HCT116 (cell line): ENCODE results near the gene MCAM. TPM values are rescaled to one million over a fixed set of nuclear protein-coding genes. Genes with fewer than 3 reads are reported as not detected.

ENCODE experiments used
- ATAC-seq: fragments of 200-7000 bp; cut with Tn5 transposase; 2 replicates; pipeline ENCODE4 v1.9.1; 2020; ENCODE audit warnings: mild to moderate bottlenecking, moderate library complexity
- BruUV-seq: library from RNA; stranded (reverse); fragments of 400-500 nt; replicated peaks from 2 replicates; lab custom pipeline; 2021; lab: Mats Ljungman, UMichigan
- CTCF ChIA-PET: fragments of 300-600 bp; sonication (Branson Sonifier 250); formaldehyde crosslinking; loops from one replicate; lab custom pipeline; 2021; ENCODE audit warnings: antibody characterized with exemption; lab: Charles Lee
- POLR2A ChIA-PET: fragments of 300-600, 350-600 bp; sonication (Branson Sonifier 250); formaldehyde crosslinking; loops from one replicate; lab custom pipeline; 2021; ENCODE audit warnings: antibody characterized with exemption; lab: Charles Lee
- RAD21 ChIA-PET, 2 experiments: fragments of 300-600 bp; sonication (Branson Sonifier 250); formaldehyde crosslinking; loops; one replicate each; lab custom pipeline; 2023; ENCODE audit warnings: low total read pairs in 2 of 2; ENCODE audit not compliant: uncharacterized antibody in 2 of 2, unreplicated experiment in 2 of 2, low non-redundant PET in 1 of 2; lab: Charles Lee
- DNase-seq: peaks from one replicate; pipeline ENCODE4 v3.0.0-alpha.2; 2010; ENCODE audit warnings: low read depth, low spot score
- H2AFZ ChIP-seq: fragments of 200-600 bp; shearing (Covaris generic), sonication (generic); 2 replicates; pipeline ENCODE4 v1.6.1; 2017; ENCODE audit warnings: low read depth, mixed run types, mixed read lengths, antibody characterized with exemption, low read length; ENCODE audit not compliant: poor library complexity, severe bottlenecking
- H3K27ac ChIP-seq: 2 replicates; pipeline ENCODE4 v1.5.1; 2012; ENCODE audit warnings: low read depth, low read length
- H3K27me3 ChIP-seq: fragments of 200-600 bp; sonication (generic); 2 replicates; pipeline ENCODE4 v1.6.1; 2016; ENCODE audit warnings: mixed run types, low read length, mixed read lengths; ENCODE audit not compliant: insufficient read depth
- H3K36me3 ChIP-seq, 2 experiments: fragments of 200-500 bp in 1 of 2; fragments of 200-600 bp in 1 of 2; sonication (Bioruptor generic) in 1 of 2; sonication (generic) in 1 of 2; 2 replicates each; pipeline versions ENCODE4 v1.5.1 to v1.6.1; 2014 to 2016; ENCODE audit warnings: low read length in 2 of 2, inconsistent platforms in 1 of 2, mixed read lengths in 1 of 2, mixed run types in 1 of 2; ENCODE audit not compliant: insufficient read depth in 2 of 2, control insufficient read depth in 1 of 2
- H3K4me1 ChIP-seq, 2 experiments: fragments of 200-600 bp in 1 of 2; sonication (generic) in 1 of 2; 2 replicates each; pipeline versions ENCODE4 v1.5.1 to v1.6.1; 2012 to 2017; ENCODE audit warnings: low read length in 2 of 2, inconsistent platforms in 1 of 2, mild to moderate bottlenecking in 1 of 2, mixed read lengths in 1 of 2, mixed run types in 1 of 2, moderate library complexity in 1 of 2; ENCODE audit not compliant: insufficient read depth in 2 of 2, control insufficient read depth in 1 of 2
- H3K4me2 ChIP-seq: fragments of 200-600 bp; sonication (generic); 2 replicates; pipeline ENCODE4 v1.6.1; 2017; ENCODE audit warnings: mixed run types, low read length, mixed read lengths
- H3K4me3 ChIP-seq, 2 experiments: fragments of 200-600 bp in 1 of 2; sonication (generic) in 1 of 2; replicated peaks in 1 of 2; 2 replicates each; pipeline ENCODE4 v1.5.1; 2011 to 2016; ENCODE audit warnings: low read length in 2 of 2, control low read depth in 1 of 2, low read depth in 1 of 2, mild to moderate bottlenecking in 1 of 2, mixed read lengths in 1 of 2, mixed run types in 1 of 2
- H3K79me2 ChIP-seq: fragments of 200-600 bp; sonication (generic); 2 replicates; pipeline ENCODE4 v1.6.1; 2017; ENCODE audit warnings: mild to moderate bottlenecking, mixed run types, low read length, moderate library complexity, mixed read lengths; ENCODE audit not compliant: insufficient read depth
- H3K9ac ChIP-seq: fragments of 200-600 bp; sonication (generic); 2 replicates; pipeline ENCODE4 v1.6.1; 2016; ENCODE audit warnings: low read length, mixed read lengths
- H3K9me2 ChIP-seq: fragments of 200-600 bp; sonication (generic), shearing (Covaris generic); 2 replicates; pipeline ENCODE4 v1.6.1; 2017; ENCODE audit warnings: mixed run types, mild to moderate bottlenecking, moderate library complexity; ENCODE audit not compliant: insufficient read depth
- H3K9me3 ChIP-seq, 2 experiments: fragments of 200-500 bp in 1 of 2; fragments of 200-600 bp in 1 of 2; sonication (Bioruptor generic) in 1 of 2; sonication (generic) in 1 of 2; 2 replicates each; pipeline ENCODE4 v1.6.1; 2014 to 2017; ENCODE audit warnings: low read length in 2 of 2, mixed read lengths in 2 of 2, inconsistent platforms in 1 of 2, low read depth in 1 of 2, mild to moderate bottlenecking in 1 of 2, mixed run types in 1 of 2, moderate library complexity in 1 of 2; ENCODE audit not compliant: control insufficient read depth in 1 of 2, insufficient read depth in 1 of 2
- H4K20me1 ChIP-seq: fragments of 200-600 bp; sonication (generic), shearing (Covaris generic); 2 replicates; pipeline ENCODE4 v1.6.1; 2017; ENCODE audit warnings: mixed run types, mild to moderate bottlenecking, moderate library complexity; ENCODE audit not compliant: insufficient read depth
- CBX3 ChIP-seq: IDR thresholded peaks from 2 replicates; pipeline ENCODE4 v1.6.1; 2012; ENCODE audit warnings: low read depth
- CEBPB ChIP-seq: IDR thresholded peaks from 2 replicates; pipeline ENCODE4 v1.6.1; 2012; ENCODE audit warnings: low read depth
- EGR1 ChIP-seq: IDR thresholded peaks from 2 replicates; pipeline ENCODE4 v1.6.1; 2012; ENCODE audit warnings: low read depth
- ELF1 ChIP-seq: IDR thresholded peaks from 2 replicates; pipeline ENCODE4 v1.6.1; 2012; ENCODE audit warnings: low read depth, borderline replicate concordance
- EZH2 ChIP-seq: fragments of 200-600 bp; sonication (generic); IDR thresholded peaks from 2 replicates; pipeline ENCODE4 v1.6.1; 2017; ENCODE audit warnings: antibody characterized with exemption, mixed run types
- POLR2A ChIP-seq: IDR thresholded peaks from 2 replicates; pipeline ENCODE4 v1.7.0; 2011; ENCODE audit warnings: borderline replicate concordance; ENCODE audit not compliant: insufficient read depth, insufficient read length; ENCODE audit errors: extremely low read depth
- SIN3A ChIP-seq: IDR thresholded peaks from 2 replicates; pipeline ENCODE4 v1.6.1; 2012; ENCODE audit warnings: low read depth
- SP1 ChIP-seq: IDR thresholded peaks from 2 replicates; pipeline ENCODE4 v1.6.1; 2012; ENCODE audit warnings: low read depth
- SRF ChIP-seq: IDR thresholded peaks from 2 replicates; pipeline ENCODE4 v1.6.1; 2012; ENCODE audit warnings: low read depth
- TCF7L2 ChIP-seq: IDR thresholded peaks from 2 replicates; pipeline ENCODE4 v1.7.0; 2011; ENCODE audit warnings: borderline replicate concordance, inconsistent platforms; ENCODE audit not compliant: insufficient read depth, insufficient read length; ENCODE audit errors: extremely low read depth
- YY1 ChIP-seq: IDR thresholded peaks from 2 replicates; pipeline ENCODE4 v1.6.1; 2011; ENCODE audit warnings: low read length, low read depth, moderate library complexity, mild to moderate bottlenecking; ENCODE audit not compliant: insufficient replicate concordance; ENCODE audit errors: extremely low read depth
- ZNF274 ChIP-seq: fragments of 200-500 bp; sonication (Bioruptor generic); IDR thresholded peaks from 2 replicates; pipeline ENCODE4 v1.6.1; 2014; ENCODE audit warnings: mild to moderate bottlenecking, low read depth, low read length, inconsistent platforms
- intact Hi-C: fragments of 100-400 bp; cut with micrococcal nuclease; formaldehyde crosslinking; loops from 2 replicates; pipeline ENCODE4 v1.10.0; 2022
- total RNA-seq: library from RNA; stranded (reverse); gene quantifications from one replicate; pipeline ENCODE4 v1.2.1, GENCODE V29; 2021; ENCODE audit not compliant: unreplicated experiment
- TF ChIP-seq, protein P1 (sequence below): IDR thresholded peaks from 2 replicates; pipeline ENCODE4 v1.6.1; 2012
- TF ChIP-seq, protein P2 (sequence below): IDR thresholded peaks from 2 replicates; pipeline ENCODE4 v1.6.1; 2012
- TF ChIP-seq, protein P3 (sequence below): IDR thresholded peaks from 2 replicates; pipeline ENCODE4 v1.6.1; 2012; ENCODE audit warnings: low read depth

MCAM gene
- total RNA-seq, 1 experiment from 2014 or later: 17.4 TPM

DNA sequence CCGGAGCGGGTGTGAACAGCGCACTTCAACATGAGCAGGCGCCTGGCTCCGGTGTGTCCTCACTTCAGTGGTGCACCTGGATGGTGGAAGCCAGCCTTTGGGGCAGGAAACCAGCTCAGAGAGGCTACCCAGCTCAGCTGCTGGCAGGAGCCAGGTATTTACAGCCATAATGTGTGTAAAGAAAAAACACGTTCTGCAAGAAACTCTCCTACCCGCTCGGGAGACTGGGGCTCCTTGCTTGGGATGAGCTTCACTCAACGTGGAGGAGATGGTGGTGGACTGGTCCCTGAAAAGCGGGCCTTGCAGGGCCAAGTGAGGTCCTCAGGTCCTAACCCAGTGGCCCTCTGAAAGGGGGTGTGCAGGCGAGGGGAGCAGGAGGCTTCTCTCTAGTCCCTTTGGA, 7.5 kb downstream of the MCAM start:
- Histone ChIP-seq H3K9me2 (no peaks in the 10 kb centered on the region), H2AFZ (no peak overlapping the region), H4K20me1 (no peaks in the 10 kb centered on the region), H3K9me3 (no peaks in the 10 kb centered on the region), H3K4me3 (no peak overlapping the region), H3K36me3 (peaks cover 0 to 7% of the 10 kb centered on the region in 2 experiments; a peak in 3 of 4 replicates), H3K4me2 (no peak overlapping the region), H3K27ac (no peak overlapping the region), H3K27me3 (no peaks in the 10 kb centered on the region), H3K79me2 (no peaks in the 10 kb centered on the region), H3K4me1 (no peaks in the 10 kb centered on the region), H3K9ac (no peak overlapping the region)
- ATAC-seq: no peak
- DNase-seq: no peak
- RAD21 ChIA-PET: no interaction called here
- intact Hi-C loops: no loop called here
- TF ChIP-seq SP1 (no peak), CEBPB (no peak), YY1 (no peak), POLR2A (no peak), CBX3 (no peak), ZNF274 (no peak), TCF7L2 (no peak), SRF (no peak), SIN3A (no peak), EZH2 (no peak), ELF1 (no peak), EGR1 (no peak)
- TF ChIP-seq, protein P1, sequence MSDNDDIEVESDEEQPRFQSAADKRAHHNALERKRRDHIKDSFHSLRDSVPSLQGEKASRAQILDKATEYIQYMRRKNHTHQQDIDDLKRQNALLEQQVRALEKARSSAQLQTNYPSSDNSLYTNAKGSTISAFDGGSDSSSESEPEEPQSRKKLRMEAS: no peak
- TF ChIP-seq, protein P2, sequence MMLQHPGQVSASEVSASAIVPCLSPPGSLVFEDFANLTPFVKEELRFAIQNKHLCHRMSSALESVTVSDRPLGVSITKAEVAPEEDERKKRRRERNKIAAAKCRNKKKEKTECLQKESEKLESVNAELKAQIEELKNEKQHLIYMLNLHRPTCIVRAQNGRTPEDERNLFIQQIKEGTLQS: no peak
- TF ChIP-seq, protein P3, sequence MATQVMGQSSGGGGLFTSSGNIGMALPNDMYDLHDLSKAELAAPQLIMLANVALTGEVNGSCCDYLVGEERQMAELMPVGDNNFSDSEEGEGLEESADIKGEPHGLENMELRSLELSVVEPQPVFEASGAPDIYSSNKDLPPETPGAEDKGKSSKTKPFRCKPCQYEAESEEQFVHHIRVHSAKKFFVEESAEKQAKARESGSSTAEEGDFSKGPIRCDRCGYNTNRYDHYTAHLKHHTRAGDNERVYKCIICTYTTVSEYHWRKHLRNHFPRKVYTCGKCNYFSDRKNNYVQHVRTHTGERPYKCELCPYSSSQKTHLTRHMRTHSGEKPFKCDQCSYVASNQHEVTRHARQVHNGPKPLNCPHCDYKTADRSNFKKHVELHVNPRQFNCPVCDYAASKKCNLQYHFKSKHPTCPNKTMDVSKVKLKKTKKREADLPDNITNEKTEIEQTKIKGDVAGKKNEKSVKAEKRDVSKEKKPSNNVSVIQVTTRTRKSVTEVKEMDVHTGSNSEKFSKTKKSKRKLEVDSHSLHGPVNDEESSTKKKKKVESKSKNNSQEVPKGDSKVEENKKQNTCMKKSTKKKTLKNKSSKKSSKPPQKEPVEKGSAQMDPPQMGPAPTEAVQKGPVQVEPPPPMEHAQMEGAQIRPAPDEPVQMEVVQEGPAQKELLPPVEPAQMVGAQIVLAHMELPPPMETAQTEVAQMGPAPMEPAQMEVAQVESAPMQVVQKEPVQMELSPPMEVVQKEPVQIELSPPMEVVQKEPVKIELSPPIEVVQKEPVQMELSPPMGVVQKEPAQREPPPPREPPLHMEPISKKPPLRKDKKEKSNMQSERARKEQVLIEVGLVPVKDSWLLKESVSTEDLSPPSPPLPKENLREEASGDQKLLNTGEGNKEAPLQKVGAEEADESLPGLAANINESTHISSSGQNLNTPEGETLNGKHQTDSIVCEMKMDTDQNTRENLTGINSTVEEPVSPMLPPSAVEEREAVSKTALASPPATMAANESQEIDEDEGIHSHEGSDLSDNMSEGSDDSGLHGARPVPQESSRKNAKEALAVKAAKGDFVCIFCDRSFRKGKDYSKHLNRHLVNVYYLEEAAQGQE: no peak
- BruUV-seq: no TSS peak
- POLR2A ChIA-PET: no interaction called here
- CTCF ChIA-PET: interaction anchor here (1.1 kb wide), 1 partner anchor 29 kb away, joined by 3 read pairs; no protein-coding TSS in a partner anchor
